Colonic mucosa (tissue), 4 donors: ENCODE results near the gene RBM14. TPM values are rescaled to one million over a fixed set of nuclear protein-coding genes. Genes with fewer than 3 reads are reported as not detected.
A peak's percentile ranks its signal among the peaks of the same experiment; 100 is the strongest.

Source experiments
- DNase-seq: peaks from one replicate; pipeline ENCODE4 v3.0.0-alpha.2; 2020
- H3K27ac ChIP-seq: fragments of 200-600 bp; one replicate; pipeline ENCODE4 v1.8.0; 2021
- H3K27me3 ChIP-seq: fragments of 200-600 bp; one replicate; pipeline ENCODE4 v1.8.0; 2021
- H3K36me3 ChIP-seq: fragments of 200-600 bp; one replicate; pipeline ENCODE4 v1.8.0; 2021
- H3K4me1 ChIP-seq: fragments of 200-600 bp; one replicate; pipeline ENCODE4 v1.8.0; 2021; ENCODE audit warnings: mild to moderate bottlenecking
- H3K4me3 ChIP-seq: fragments of 200-600 bp; one replicate; pipeline ENCODE4 v1.8.0; 2021
- H3K9ac ChIP-seq, 2 donors: one replicate each; pipeline ENCODE4 v1.7.0; 2013; ENCODE audit warnings: control low read depth in 2 of 2, low read depth in 2 of 2, low read length in 2 of 2
- H3K9me3 ChIP-seq: fragments of 200-600 bp; one replicate; pipeline ENCODE4 v1.8.0; 2021
- CTCF ChIP-seq: fragments of 200-600 bp; IDR thresholded peaks from one replicate; pipeline ENCODE4 v1.8.0; 2022; ENCODE audit warnings: antibody characterized with exemption, mild to moderate bottlenecking
- intact Hi-C: fragments of 100-400 bp; cut with DNase I; formaldehyde crosslinking; loops from one replicate; pipeline ENCODE4 v1.14.1; 2022
- total RNA-seq, 2 donors: library from RNA; stranded (reverse); fragmentation: NEBNext Ultra II Directional in 1 of 2; extraction: Animal tissue kit (Norgen Biotek cat#: 25700) in 1 of 2; gene quantifications; one replicate each; pipeline ENCODE4 v1.2.1, GENCODE V29; 2021
- donor health status: healthy.
- donor health status: DM: no; HTN: no; CAD: no.
- donor health status: DM: no; HTN: no; CAD: no.

The RBM14 gene
- total RNA-seq, 2 donors from 2014 or later, result 36.4 to 110 TPM

DNA sequence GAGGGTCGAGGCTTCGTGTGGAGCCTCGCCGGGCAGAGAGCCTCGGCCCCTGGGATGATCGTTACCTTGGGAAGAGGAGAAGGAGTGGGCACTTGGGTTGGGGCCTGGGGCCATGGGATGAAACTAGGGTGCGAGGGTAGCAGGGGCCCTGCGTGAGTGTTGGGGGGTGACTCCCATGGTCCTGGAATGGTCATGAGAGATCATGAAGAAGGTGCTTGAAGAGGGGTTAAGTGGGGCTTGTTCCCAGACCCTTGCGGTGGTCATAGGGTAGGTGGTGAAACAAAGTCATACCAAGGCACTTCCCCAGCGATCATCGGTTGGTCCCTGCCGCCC lies 23.2 kb upstream of the RBM14 start:
- DNase-seq, result no peak

DNA sequence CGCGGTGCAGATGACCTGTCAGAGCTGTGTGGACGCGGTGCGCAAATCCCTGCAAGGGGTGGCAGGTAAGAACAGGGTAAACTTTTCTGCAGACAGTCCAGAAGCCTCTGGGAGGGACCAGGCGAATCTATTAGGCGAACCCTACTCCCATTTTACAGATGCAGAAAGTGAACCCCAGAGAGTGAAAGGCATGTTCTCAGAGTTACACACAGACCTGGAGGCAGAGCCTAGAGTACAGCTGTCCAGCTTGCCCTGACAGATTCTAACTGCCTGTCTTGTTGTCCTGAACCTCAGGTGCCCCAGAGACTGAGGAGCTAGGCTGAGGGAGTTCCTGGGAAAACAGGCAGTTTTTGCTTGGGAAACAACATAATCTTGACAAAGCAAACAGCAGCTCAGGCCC lies 22.8 kb upstream of the RBM14 start:
- Histone ChIP-seq H3K9ac (peak overlapping the region; percentile 85 to 97), H3K9me3 (no peaks in the 10 kb centered on the region), H3K4me3 (peak overlapping the region; percentile 65), H3K4me1 (peaks cover 5% of the 10 kb centered on the region), H3K27ac (no peak overlapping the region), H3K27me3 (no peaks in the 10 kb centered on the region), H3K36me3 (no peaks in the 10 kb centered on the region)
- DNase-seq, result peak; percentile 28
- intact Hi-C loops, result loop anchor here (10.0 kb wide), 1 partner anchor 241 kb away; no protein-coding TSS in a partner anchor
- TF ChIP-seq CTCF, result no peak

More for the DNA sequence above, 23.2 kb upstream of the RBM14 start:
- Histone ChIP-seq H3K36me3 (no peaks in the 10 kb centered on the region), H3K9ac (peak overlapping the region; percentile 85 to 97), H3K4me1 (peaks cover 5% of the 10 kb centered on the region), H3K27me3 (no peaks in the 10 kb centered on the region), H3K4me3 (peak overlapping the region; percentile 65), H3K9me3 (no peaks in the 10 kb centered on the region), H3K27ac (peak overlapping the region; percentile 81)
- intact Hi-C loops, result loop anchor here (10.0 kb wide), 1 partner anchor 242 kb away; no protein-coding TSS in a partner anchor
- TF ChIP-seq CTCF, result no peak

GRCh38 chr11:66595245-66595904 lies 21.1 kb upstream of the RBM14 start:
- Histone ChIP-seq H3K27me3 (no peaks in the 10 kb centered on the region), H3K36me3 (peaks cover 5% of the 10 kb centered on the region), H3K9ac (peak overlapping the region; percentile 8 to 19), H3K4me3 (no peak overlapping the region), H3K9me3 (no peaks in the 10 kb centered on the region), H3K4me1 (peaks cover 5% of the 10 kb centered on the region), H3K27ac (no peak overlapping the region)
- no peak for TF ChIP-seq CTCF
- DNase-seq, result peak; percentile 34
- intact Hi-C loops, result loop anchor here (10.0 kb wide), 1 partner anchor 239 kb away; no protein-coding TSS in a partner anchor

DNA sequence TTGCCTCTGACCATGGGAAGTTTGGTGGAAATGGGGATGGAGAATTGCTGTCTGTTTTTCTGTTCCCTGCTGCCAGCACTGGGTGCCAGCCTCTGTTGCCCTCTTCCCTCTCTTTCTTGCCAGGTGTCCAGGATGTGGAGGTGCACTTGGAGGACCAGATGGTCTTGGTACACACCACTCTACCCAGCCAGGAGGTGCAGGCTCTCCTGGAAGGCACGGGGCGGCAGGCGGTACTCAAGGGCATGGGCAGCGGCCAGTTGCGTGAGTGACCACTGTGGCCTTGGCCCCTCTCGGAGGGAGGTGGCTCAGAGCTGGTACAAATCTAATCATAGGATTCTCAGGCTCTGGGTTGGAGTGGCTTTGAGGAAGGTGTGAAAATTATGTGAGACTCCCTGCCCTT lies 17.4 kb upstream of the RBM14 start:
- H3K4me3 ChIP-seq, result no peak overlapping the region
- no peaks in the 10 kb centered on the region for H3K9me3 ChIP-seq
- intact Hi-C loops, result loop anchor here (10.0 kb wide), 1 partner anchor 236 kb away; no protein-coding TSS in a partner anchor
- no peak for TF ChIP-seq CTCF
- peaks cover 5% of the 10 kb centered on the region for H3K36me3 ChIP-seq
- no peak for DNase-seq
- H3K27ac ChIP-seq, result no peak overlapping the region
- no peak overlapping the region for H3K9ac ChIP-seq
- H3K27me3 ChIP-seq, result no peaks in the 10 kb centered on the region
- H3K4me1 ChIP-seq, result no peaks in the 10 kb centered on the region

GRCh38 chr11:66600219-66600618 lies 16.2 kb upstream of the RBM14 start:
- H3K36me3 ChIP-seq, result peaks cover 5% of the 10 kb centered on the region
- no peak overlapping the region for H3K27ac ChIP-seq
- no peak for TF ChIP-seq CTCF
- intact Hi-C loops, result no loop called here
- DNase-seq, result no peak
- H3K9me3 ChIP-seq, result no peaks in the 10 kb centered on the region
- no peaks in the 10 kb centered on the region for H3K27me3 ChIP-seq
- H3K4me3 ChIP-seq, result no peak overlapping the region
- no peaks in the 10 kb centered on the region for H3K4me1 ChIP-seq
- no peak overlapping the region for H3K9ac ChIP-seq
